KOPT-K1 (cell line): ENCODE data around the gene CLMP.
"Not testable (repeated sequence)": the region's sequence is repeated elsewhere in the genome, so short reads cannot be mapped to it uniquely, and the experiment has no call there.

ENCODE experiments used
- H3K27ac ChIP-seq: fragments of 200-600 bp; sonication (generic); 2 replicates; pipeline ENCODE4 v1.5.1; 2016; ENCODE audit warnings: antibody characterized with exemption, mild to moderate bottlenecking, low read depth, low read length; ENCODE audit not compliant: poor library complexity, severe bottlenecking
- H3K36me3 ChIP-seq: fragments of 200-600 bp; sonication (generic); 2 replicates; pipeline ENCODE4 v1.5.1; 2017; ENCODE audit warnings: antibody characterized with exemption, mild to moderate bottlenecking, low read length, moderate library complexity; ENCODE audit not compliant: insufficient read depth
- H3K9me3 ChIP-seq: fragments of 200-600 bp; sonication (generic); 2 replicates; pipeline ENCODE4 v1.5.1; 2017; ENCODE audit warnings: antibody characterized with exemption, low read length, mild to moderate bottlenecking; ENCODE audit not compliant: insufficient read depth, poor library complexity, severe bottlenecking

CLMP gene

DNA sequence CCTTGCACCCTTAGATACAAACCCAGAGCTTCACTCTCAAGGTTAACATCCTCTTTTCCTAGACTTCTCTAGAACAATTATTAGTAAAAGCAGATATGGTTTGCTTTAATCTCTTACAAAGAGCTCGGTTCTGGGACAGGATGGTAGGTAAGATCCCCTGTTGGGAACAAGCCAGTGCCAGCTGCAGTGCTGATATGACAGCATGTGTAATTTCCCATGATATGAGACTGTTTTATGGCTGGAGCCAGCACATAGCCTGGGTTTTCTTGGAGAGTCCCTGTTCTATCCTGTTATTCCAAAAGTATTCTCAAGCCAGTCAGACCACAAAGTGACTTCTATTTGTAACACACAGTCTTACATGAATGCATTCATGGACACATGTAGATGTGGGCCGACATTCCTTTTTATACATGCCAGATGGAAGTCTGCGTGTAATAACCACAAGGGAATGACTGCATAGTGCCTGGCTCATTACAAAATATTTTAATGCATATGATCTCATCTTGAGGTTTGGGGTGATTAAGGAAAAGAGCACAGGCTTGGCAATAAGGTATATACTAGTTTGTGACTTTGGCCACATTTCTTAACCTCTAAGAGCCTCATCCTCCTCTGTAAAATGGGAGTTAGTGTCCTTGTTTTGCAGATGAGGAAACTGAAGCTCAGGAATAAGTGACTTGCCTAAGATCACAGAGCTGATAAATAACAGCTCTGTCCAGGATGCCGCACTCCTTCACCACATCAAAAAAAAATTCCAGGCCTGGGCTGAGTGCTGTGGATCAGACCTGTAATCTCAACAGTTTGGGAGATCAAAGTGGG lies 21.8 kb downstream of the CLMP start:
- no peak overlapping the region for H3K27ac ChIP-seq
- H3K36me3 ChIP-seq, result no peaks in the 10 kb centered on the region
- no peaks in the 10 kb centered on the region for H3K9me3 ChIP-seq

GRCh38 chr11:123170929-123171328 lies 24.1 kb downstream of the CLMP start:
- Histone ChIP-seq H3K27ac (no peak overlapping the region), H3K9me3 (no peaks in the 10 kb centered on the region), H3K36me3 (no peaks in the 10 kb centered on the region)

GRCh38 chr11:123169821-123170220 lies 25.2 kb downstream of the CLMP start:
- Histone ChIP-seq H3K27ac (no peak overlapping the region), H3K36me3 (no peaks in the 10 kb centered on the region)

DNA sequence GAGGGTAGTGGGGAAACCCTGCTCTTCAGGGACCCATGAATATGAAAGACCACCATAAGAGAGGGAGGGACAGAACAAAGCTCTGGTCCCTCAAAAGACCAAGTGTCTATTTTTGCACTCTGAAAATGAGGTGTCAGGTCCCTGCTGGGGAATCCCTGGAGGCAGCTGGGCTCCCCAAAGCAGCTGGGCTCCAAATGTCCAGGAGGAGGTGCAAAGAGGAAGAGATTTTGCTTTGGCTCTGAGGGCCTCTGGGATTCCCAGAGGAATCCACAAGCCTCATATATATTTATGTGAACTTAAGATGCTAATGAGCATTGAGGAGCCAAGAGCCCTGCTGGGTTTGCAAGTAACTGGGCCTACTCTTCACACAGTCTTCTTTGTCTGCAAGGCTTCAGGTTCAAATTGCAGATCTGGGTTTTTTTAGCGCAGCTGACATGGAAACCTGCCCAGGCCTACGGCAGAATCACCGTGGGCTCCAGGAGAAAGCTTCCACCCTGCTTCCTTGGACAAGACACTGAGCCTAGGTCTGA lies 26.0 kb downstream of the CLMP start:
- no peak overlapping the region for H3K27ac ChIP-seq
- no peaks in the 10 kb centered on the region for H3K9me3 ChIP-seq
- no peaks in the 10 kb centered on the region for H3K36me3 ChIP-seq

More at GRCh38 chr11:123169821-123170220, 25.2 kb downstream of the CLMP start:
- no peaks in the 10 kb centered on the region for H3K9me3 ChIP-seq

- H3K27ac ChIP-seq, result no peak overlapping the region
- no peaks in the 10 kb centered on the region for H3K36me3 ChIP-seq
- H3K9me3 ChIP-seq, result no peaks in the 10 kb centered on the region
Observed at GRCh38 chr11:123168241-123168640, 26.8 kb downstream of the CLMP start.

GRCh38 chr11:123166071-123166559 lies 28.9 kb downstream of the CLMP start:
- Histone ChIP-seq H3K36me3 (no peaks in the 10 kb centered on the region), H3K27ac (no peak overlapping the region), H3K9me3 (no peaks in the 10 kb centered on the region)

DNA sequence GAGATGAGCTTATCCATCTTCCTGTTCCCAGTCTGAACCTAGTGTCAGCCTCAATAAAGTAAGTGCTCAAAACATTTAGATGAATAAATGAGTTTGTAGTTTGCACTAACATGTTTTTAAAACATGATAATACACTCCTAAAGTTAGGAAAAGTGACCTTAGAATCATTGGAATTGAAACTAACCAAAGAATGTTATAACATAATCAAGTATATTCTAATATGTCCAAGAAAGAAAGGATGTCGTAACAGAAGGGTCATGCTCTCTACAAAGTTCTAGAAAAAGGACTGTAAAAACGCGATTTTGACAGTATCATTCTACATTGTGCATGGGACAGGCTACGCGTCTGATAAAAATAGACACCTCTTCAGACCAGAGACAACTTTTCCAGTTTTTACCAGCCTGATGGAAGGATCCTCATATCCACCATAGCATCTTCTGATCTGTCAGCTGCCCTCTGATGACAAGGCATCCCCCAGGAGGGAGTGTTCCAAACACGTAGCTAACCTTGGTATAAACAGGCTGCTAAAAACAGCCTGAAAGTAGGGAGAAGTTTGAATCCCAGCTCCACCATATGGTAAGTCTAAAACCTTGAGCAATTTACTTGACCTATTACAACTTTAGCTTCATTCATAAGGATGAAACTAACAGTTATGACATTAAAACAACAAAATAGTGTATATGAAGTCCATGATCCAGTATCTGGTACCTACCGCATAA lies 30.2 kb downstream of the CLMP start:
- no peaks in the 10 kb centered on the region for H3K36me3 ChIP-seq
- H3K27ac ChIP-seq, result no peak overlapping the region
- H3K9me3 ChIP-seq, result no peaks in the 10 kb centered on the region

- no peaks in the 10 kb centered on the region for H3K36me3 ChIP-seq
- no peak overlapping the region for H3K27ac ChIP-seq
Observed at GRCh38 chr11:123163621-123164020, 31.4 kb downstream of the CLMP start.

DNA sequence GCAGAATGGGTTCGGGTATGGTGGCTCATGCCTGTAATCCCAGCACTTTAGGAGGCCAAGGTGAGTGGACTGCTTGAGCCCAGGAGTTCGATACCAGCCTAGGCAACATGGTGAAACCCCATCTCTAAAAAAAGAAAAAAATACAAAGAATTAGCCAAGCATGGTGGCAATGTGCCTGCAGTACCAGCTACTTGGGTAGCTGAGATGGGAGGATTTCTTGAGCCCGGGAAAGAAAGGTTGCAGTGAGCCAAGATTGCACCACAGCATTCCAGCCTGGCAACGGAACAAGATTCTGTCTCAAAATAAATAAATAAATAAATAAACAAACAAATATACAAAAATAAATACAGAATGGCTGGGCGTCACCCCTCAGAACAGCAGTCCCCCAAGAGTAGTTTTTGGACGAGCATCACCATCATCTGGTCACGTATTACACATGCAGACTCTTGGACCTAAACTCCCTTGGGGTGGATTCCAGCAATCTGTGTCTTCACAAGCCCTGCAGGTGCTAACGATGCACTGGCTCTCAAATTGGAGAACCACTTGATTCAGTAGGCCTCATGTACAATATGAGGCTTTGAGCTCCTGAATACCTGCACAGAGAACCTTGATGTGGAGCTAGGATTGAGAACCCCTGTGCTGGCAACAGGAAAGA lies 33.5 kb downstream of the CLMP start:
- Histone ChIP-seq H3K27ac (no peak overlapping the region), H3K36me3 (no peaks in the 10 kb centered on the region), H3K9me3 (no peaks in the 10 kb centered on the region)

More at GRCh38 chr11:123163621-123164020, 31.4 kb downstream of the CLMP start:
- no peaks in the 10 kb centered on the region for H3K9me3 ChIP-seq

GRCh38 chr11:123159183-123159857 lies 35.7 kb downstream of the CLMP start:
- Histone ChIP-seq H3K36me3 (no peaks in the 10 kb centered on the region), H3K9me3 (no peaks in the 10 kb centered on the region), H3K27ac (no peak overlapping the region)

- Histone ChIP-seq H3K9me3 (no peaks in the 10 kb centered on the region), H3K36me3 (no peaks in the 10 kb centered on the region), H3K27ac (no peak overlapping the region)
Observed at GRCh38 chr11:123158033-123159003, 36.7 kb downstream of the CLMP start.

- Histone ChIP-seq H3K9me3 (no peaks in the 10 kb centered on the region), H3K27ac (no peak overlapping the region), H3K36me3 (no peaks in the 10 kb centered on the region)
Observed at GRCh38 chr11:123152951-123153350, 42.1 kb downstream of the CLMP start.

DNA sequence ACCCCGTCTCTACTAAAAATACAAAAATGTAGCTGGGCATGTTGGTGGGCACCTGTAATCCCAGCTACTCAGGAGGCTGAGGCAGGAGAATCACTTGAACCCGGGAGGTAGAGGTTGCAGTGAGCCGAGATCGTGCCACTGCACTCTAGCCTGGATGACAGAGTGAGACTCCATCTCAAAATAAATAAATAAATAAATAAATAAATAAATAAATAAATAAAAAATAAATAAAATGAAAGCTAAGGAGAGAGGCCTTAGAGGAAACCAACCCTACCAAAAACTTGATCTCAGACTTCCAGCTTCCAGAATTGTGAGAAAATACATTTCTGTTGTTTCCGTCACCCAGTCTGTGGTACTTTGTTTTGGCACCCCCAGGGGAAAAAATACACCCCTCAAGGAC lies 42.7 kb downstream of the CLMP start:
- H3K27ac ChIP-seq, H3K9me3 ChIP-seq, H3K36me3 ChIP-seq: not testable (repeated sequence)

DNA sequence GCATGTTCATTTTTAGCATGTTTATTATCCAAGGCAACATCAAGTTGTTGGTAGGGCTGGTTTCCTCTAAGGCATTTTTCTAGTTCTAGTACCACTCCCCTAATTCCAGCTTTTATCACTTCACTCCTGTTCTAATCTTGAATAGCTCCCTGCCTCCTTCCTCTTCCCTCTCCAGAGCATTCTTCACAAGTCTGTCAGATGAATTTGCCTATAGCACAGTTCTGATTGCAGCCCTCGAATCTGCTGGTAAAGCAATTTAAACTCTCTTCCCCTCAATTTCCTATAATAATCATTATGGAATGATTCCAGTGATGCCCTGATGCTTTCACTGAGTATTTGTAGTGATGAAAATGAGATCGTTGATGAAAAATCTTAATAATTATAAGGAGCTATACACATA lies 43.3 kb downstream of the CLMP start:
- no peaks in the 10 kb centered on the region for H3K9me3 ChIP-seq
- H3K27ac ChIP-seq, result no peak overlapping the region
- H3K36me3 ChIP-seq, result no peaks in the 10 kb centered on the region
